ENCODE measurements around the gene GMPPA.

GMPPA gene

GRCh38 chr2:219461669-219462068, 37.0 kb upstream of the GMPPA start:
- DNase-seq (ENCODE audit: low read depth) = no peak
- no peak overlapping the region for H3K4me3 ChIP-seq (ENCODE audit: low read depth, low read length)
- in situ Hi-C loops (cut with HindIII; ENCODE audit: low sequenced_read_pairs) = no loop called here
- TF ChIP-seq CTCF (IDR thresholded peaks at IDR 0.05; ENCODE audit: low read depth, low read length, missing control alignments) = no peak

- no peak overlapping the region for H3K4me3 ChIP-seq (ENCODE audit: low read depth, low read length)
- in situ Hi-C loops (cut with HindIII; ENCODE audit: low sequenced_read_pairs) = no loop called here
- no peak for TF ChIP-seq CTCF (IDR thresholded peaks at IDR 0.05; ENCODE audit: low read depth, low read length, missing control alignments)
- DNase-seq (ENCODE audit: low read depth) = no peak
Observed at GRCh38 chr2:219462349-219462748, 36.3 kb upstream of the GMPPA start.

DNA sequence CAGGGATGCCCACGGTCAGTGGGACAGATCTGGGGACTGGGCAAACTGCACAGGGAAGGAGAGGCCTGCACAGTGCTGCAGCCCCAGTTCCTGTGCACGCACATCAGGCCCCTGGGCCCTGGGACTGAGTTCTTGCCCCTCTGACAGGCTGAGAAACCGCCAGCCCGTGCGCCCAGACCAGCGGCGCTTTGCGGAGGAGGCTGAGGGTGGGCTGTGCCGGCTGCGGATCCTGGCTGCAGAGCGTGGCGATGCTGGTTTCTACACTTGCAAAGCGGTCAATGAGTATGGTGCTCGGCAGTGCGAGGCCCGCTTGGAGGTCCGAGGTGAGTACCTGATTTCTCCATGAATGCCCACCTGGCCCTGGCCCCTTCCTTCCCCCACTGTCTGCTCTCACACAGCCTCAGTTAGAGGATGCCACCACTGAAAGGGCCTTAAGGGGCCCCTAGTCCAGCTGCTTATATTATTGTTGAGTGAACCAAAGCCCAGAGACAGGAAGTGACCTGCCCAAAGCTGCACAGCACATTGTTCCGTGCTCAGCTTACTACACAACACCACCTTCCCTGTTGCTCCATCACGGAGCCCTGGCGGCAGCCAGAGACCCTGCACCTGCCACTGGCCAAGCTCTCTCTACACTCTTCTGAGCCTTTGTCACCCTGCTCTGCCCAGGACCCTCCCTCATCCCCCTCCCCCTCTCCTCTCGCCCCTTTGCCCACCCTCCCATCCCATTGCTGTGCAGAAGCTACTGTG, 34.2 kb upstream of the GMPPA start:
- no peak for TF ChIP-seq CTCF (IDR thresholded peaks at IDR 0.05; ENCODE audit: low read depth, low read length, missing control alignments)
- in situ Hi-C loops (cut with HindIII; ENCODE audit: low sequenced_read_pairs) = no loop called here
- DNase-seq (ENCODE audit: low read depth) = no peak
- no peak overlapping the region for H3K4me3 ChIP-seq (ENCODE audit: low read depth, low read length)

DNA sequence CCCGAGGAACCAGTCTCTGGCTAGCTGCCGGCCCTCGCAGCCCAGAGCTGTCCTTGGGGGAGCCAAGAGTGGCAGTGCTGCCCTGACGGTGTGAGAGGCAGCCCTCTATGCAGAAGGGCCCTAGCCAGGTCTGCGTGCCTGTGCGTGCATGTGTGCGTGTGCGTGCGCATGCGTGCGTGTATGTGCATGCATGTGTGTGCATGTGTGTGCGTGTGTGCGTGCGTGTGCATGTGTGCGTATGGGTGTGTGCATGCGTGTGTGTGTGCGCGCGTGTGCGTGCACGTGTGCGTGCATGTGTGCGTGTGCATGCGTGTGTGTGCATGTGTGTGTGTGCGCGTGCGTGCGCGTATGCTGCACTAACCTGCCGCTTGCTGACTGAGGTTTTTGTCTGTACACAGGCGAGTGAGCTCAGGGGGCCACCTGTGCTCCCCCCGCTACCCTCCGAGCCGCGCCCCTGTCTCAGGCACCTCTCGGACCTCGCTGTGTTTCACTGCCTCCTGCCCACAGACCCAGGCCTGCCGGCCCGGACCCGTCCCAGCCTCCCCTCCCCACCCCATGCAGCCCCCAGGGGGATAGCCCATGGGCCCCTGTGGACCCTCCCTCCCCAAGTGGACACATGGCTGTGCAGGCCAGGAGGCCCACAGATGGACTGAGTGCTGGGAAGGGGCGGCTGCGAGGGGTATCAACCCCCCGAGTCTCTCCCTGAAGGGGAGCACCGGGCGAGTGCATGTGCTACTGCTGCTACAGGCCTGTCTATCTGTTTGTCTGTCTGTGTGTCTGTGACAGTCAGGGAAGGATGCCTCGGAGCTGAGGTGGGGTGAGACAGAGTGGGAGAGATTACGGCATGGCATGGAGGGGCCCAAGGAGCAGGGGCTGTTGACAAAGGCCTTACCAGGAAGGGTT, 32.8 kb upstream of the GMPPA start:
- in situ Hi-C loops (cut with HindIII; ENCODE audit: low sequenced_read_pairs) = no loop called here
- H3K4me3 ChIP-seq (ENCODE audit: low read depth, low read length) = no peak overlapping the region
- DNase-seq (ENCODE audit: low read depth) = no peak
- TF ChIP-seq CTCF (IDR thresholded peaks at IDR 0.05; ENCODE audit: low read depth, low read length, missing control alignments) = no peak

- DNase-seq (ENCODE audit: low read depth) = no peak
- no peak for TF ChIP-seq CTCF (IDR thresholded peaks at IDR 0.05; ENCODE audit: low read depth, low read length, missing control alignments)
- in situ Hi-C loops (cut with HindIII; ENCODE audit: low sequenced_read_pairs) = no loop called here
- H3K4me3 ChIP-seq (ENCODE audit: low read depth, low read length) = no peak overlapping the region
Observed at GRCh38 chr2:219466816-219467735, 31.6 kb upstream of the GMPPA start.

GRCh38 chr2:219467736-219468075, 31.0 kb upstream of the GMPPA start:
- no peak for TF ChIP-seq CTCF (IDR thresholded peaks at IDR 0.05; ENCODE audit: low read depth, low read length, missing control alignments)
- H3K4me3 ChIP-seq (ENCODE audit: low read depth, low read length) = no peak overlapping the region
- in situ Hi-C loops (cut with HindIII; ENCODE audit: low sequenced_read_pairs) = no loop called here
- DNase-seq (ENCODE audit: low read depth) = no peak

Measured in astrocyte of the cerebellum (primary cell).